GM23338 (cell line): ENCODE results near the gene ELOF1. TPM values are rescaled to one million over a fixed set of nuclear protein-coding genes. Genes with fewer than 3 reads are reported as not detected.

ENCODE experiments used
- ATAC-seq: fragments of 200-7000 bp; cut with Tn5 transposase; 3 replicates; pipeline ENCODE4 v1.9.1; 2020
- DNase-seq: peaks from one replicate; pipeline ENCODE4 v3.0.0-alpha.2; 2015; ENCODE audit warnings: low spot score
- H2AFZ ChIP-seq: fragments of 200-600 bp; sonication (generic); 2 replicates; pipeline ENCODE4 v1.8.0; 2016; ENCODE audit warnings: antibody characterized with exemption, mild to moderate bottlenecking, moderate library complexity
- H3F3A ChIP-seq: fragments of 200-600 bp; sonication (generic); replicated peaks from 2 replicates; pipeline ENCODE4 v1.8.0; 2017; ENCODE audit warnings: antibody characterized with exemption, mixed run types, low read depth
- H3K27ac ChIP-seq: fragments of 200-600 bp; sonication (generic); 2 replicates; pipeline ENCODE4 v1.6.1; 2016; ENCODE audit warnings: low read depth
- H3K27me3 ChIP-seq: fragments of 200-600 bp; sonication (generic); 2 replicates; pipeline ENCODE4 v1.8.0; 2016; ENCODE audit warnings: mild to moderate bottlenecking, mixed run types, moderate library complexity; ENCODE audit not compliant: insufficient read depth
- H3K36me3 ChIP-seq: fragments of 200-600 bp; sonication (generic); 2 replicates; pipeline ENCODE4 v1.8.0; 2016; ENCODE audit warnings: mild to moderate bottlenecking; ENCODE audit not compliant: insufficient read depth
- H3K4me1 ChIP-seq: fragments of 200-600 bp; sonication (generic); 2 replicates; pipeline ENCODE4 v1.8.0; 2016; ENCODE audit warnings: mild to moderate bottlenecking, moderate library complexity; ENCODE audit not compliant: insufficient read depth
- H3K4me2 ChIP-seq: fragments of 200-600 bp; sonication (generic); 2 replicates; pipeline ENCODE4 v1.7.1; 2017; ENCODE audit warnings: mixed run types
- H3K4me3 ChIP-seq: fragments of 200-600 bp; sonication (generic); 2 replicates; pipeline ENCODE4 v1.6.1; 2016; ENCODE audit warnings: mixed run types
- H3K79me2 ChIP-seq: fragments of 200-600 bp; sonication (generic); replicated peaks from 2 replicates; pipeline ENCODE4 v1.8.0; 2017; ENCODE audit warnings: mild to moderate bottlenecking; ENCODE audit not compliant: insufficient read depth
- H3K9me2 ChIP-seq: fragments of 200-600 bp; sonication (generic); 2 replicates; pipeline ENCODE4 v1.8.0; 2017; ENCODE audit not compliant: insufficient read depth
- H4K20me1 ChIP-seq: fragments of 200-600 bp; sonication (generic); replicated peaks from 2 replicates; pipeline ENCODE4 v1.8.0; 2017; ENCODE audit warnings: mild to moderate bottlenecking; ENCODE audit not compliant: insufficient read depth
- H3K27ac Mint-ChIP-seq: 2 replicates; pipeline ENCODE4 v1.8.0; 2020; ENCODE audit warnings: inconsistent platforms, mild to moderate bottlenecking, moderate library complexity, mixed read lengths
- H3K27me3 Mint-ChIP-seq: 3 replicates; pipeline ENCODE4 v1.8.0; 2022; ENCODE audit warnings: low read depth, mild to moderate bottlenecking, moderate library complexity, mixed read lengths, inconsistent platforms; ENCODE audit not compliant: insufficient read depth, poor library complexity
- H3K36me3 Mint-ChIP-seq: 3 replicates; pipeline ENCODE4 v1.8.0; 2021; ENCODE audit warnings: low read depth, mild to moderate bottlenecking, inconsistent platforms, moderate library complexity, mixed read lengths
- H3K4me1 Mint-ChIP-seq: 3 replicates; pipeline ENCODE4 v1.8.0; 2020; ENCODE audit warnings: mild to moderate bottlenecking, inconsistent platforms, mixed read lengths
- H3K4me3 Mint-ChIP-seq: 3 replicates; pipeline ENCODE4 v1.8.0; 2021; ENCODE audit warnings: moderate library complexity, mild to moderate bottlenecking, inconsistent platforms, mixed read lengths
- H3K9me3 Mint-ChIP-seq: 3 replicates; pipeline ENCODE4 v1.8.0; 2020; ENCODE audit warnings: moderate library complexity, mild to moderate bottlenecking, inconsistent platforms, mixed read lengths
- CREB1 ChIP-seq: fragments of 250-450 bp; sonication (Bioruptor Pico); IDR thresholded peaks from 2 replicates; pipeline ENCODE4 v1.5.0; 2020; ENCODE audit warnings: low read depth, mild to moderate bottlenecking, moderate library complexity
- CTCF ChIP-seq, 2 experiments: fragments of 200-600 bp in 1 of 2; sonication (generic) in 1 of 2; conservative IDR thresholded peaks; 2 replicates each; pipeline versions ENCODE4 v1.5.1 to v1.6.1; 2016 to 2017; ENCODE audit warnings: antibody characterized with exemption in 2 of 2, low read depth in 2 of 2, mild to moderate bottlenecking in 2 of 2, moderate library complexity in 1 of 2
- EZH2 ChIP-seq: fragments of 200-600 bp; sonication (generic); IDR thresholded peaks from one replicate; pipeline ENCODE4 v1.8.0; 2017; ENCODE audit warnings: antibody characterized with exemption, mild to moderate bottlenecking, low read depth; ENCODE audit not compliant: unreplicated experiment
- EZH2phosphoT487 ChIP-seq: fragments of 200-600 bp; sonication (generic); IDR thresholded peaks from one replicate; pipeline ENCODE4 v1.8.1; 2018; ENCODE audit warnings: antibody characterized with exemption; ENCODE audit not compliant: unreplicated experiment
- JUNB ChIP-seq: IDR thresholded peaks from one replicate; pipeline ENCODE4 v1.6.1; 2016; ENCODE audit warnings: antibody characterized with exemption; ENCODE audit not compliant: unreplicated experiment
- NANOG ChIP-seq: IDR thresholded peaks from 2 replicates; pipeline ENCODE4 v1.6.1; 2016; ENCODE audit warnings: antibody characterized with exemption, borderline replicate concordance
- POLR2AphosphoS5 ChIP-seq: IDR thresholded peaks from 2 replicates; pipeline ENCODE4 v1.6.1; 2016; ENCODE audit warnings: antibody characterized with exemption, low read depth
- ZNF114 ChIP-seq: fragments of 250-450 bp; sonication (Bioruptor Pico); IDR thresholded peaks from 2 replicates; pipeline ENCODE4 v1.5.0; 2020; ENCODE audit warnings: mild to moderate bottlenecking, moderate library complexity
- ZNF331 ChIP-seq: fragments of 250-450 bp; sonication (Bioruptor Pico); IDR thresholded peaks from 2 replicates; pipeline ENCODE4 v1.5.0; 2020; ENCODE audit warnings: low read depth, mild to moderate bottlenecking, moderate library complexity
- ZNF462 ChIP-seq: fragments of 250-450 bp; sonication (Bioruptor Pico); IDR thresholded peaks from 2 replicates; pipeline ENCODE4 v1.5.0; 2020; ENCODE audit warnings: mild to moderate bottlenecking, moderate library complexity
- polyA plus RNA-seq: library from polyadenylated mRNA; unstranded; fragments of >200 nt; fragmentation: Nextera tagmentation; extraction: Ambion mirVana; gene quantifications from 2 replicates; pipeline ENCODE4 v1.2.1, GENCODE V29; 2016
- total RNA-seq: library from RNA; depleted of rRNA; stranded (reverse); fragments of >200 nt; shearing (Covaris generic); gene quantifications from 2 replicates; pipeline ENCODE4 v1.2.3, GENCODE V29; 2014

Gene ELOF1
- total and polyA plus RNA-seq, 2 experiments from 2014 or later = 73.3 to 103 TPM

- Histone ChIP-seq H3K27ac (no peak overlapping the region), H3K9me2 (no peaks in the 10 kb centered on the region), H4K20me1 (0 out of 2 replicates have a peak, but pooled peaks cover 4% of the 10 kb centered on the region), H3K27me3 (no peaks in the 10 kb centered on the region), H3K4me3 (no peak overlapping the region), H3K36me3 (no peaks in the 10 kb centered on the region), H3K4me1 (peaks cover 6% of the 10 kb centered on the region), H3K4me2 (no peak overlapping the region), H3F3A (no peaks in the 10 kb centered on the region), H2AFZ (no peak overlapping the region), H3K79me2 (0 out of 2 replicates have a peak, but pooled peaks cover 6% of the 10 kb centered on the region)
- no peak for ATAC-seq
- TF ChIP-seq CREB1 (CRISPR knock-in tag) (no peak), EZH2 (no peak), POLR2AphosphoS5 (no peak), EZH2phosphoT487 (no peak), ZNF114 (no peak), CTCF (conservative IDR thresholded peaks at IDR 0.05; ENCODE audit: low read depth in 2 of 2) (no peak)
- Mint-ChIP-seq H3K27ac (peak overlapping the region; percentile 44; the same call in 1 of the 2 replicates), H3K27me3 (peaks cover 18% of the 10 kb centered on the region), H3K36me3 (peaks cover 8% of the 10 kb centered on the region), H3K4me3 (no peak overlapping the region), H3K9me3 (no peaks in the 10 kb centered on the region; the same call in 2 of the 3 replicates), H3K4me1 (peaks cover 8% of the 10 kb centered on the region; the same call in 2 of the 3 replicates)
- DNase-seq = no peak
Measured at GRCh38 chr19:11507370-11508078, 51.5 kb downstream of the ELOF1 start.

GRCh38 chr19:11506967-11507366, 52.1 kb downstream of the ELOF1 start:
- peak overlapping the region; percentile 44; the same call in 2 of the 3 replicates for H3K4me3 Mint-ChIP-seq
- DNase-seq (no peak), ATAC-seq (no peak)
- H3K4me1 Mint-ChIP-seq = peaks cover 8% of the 10 kb centered on the region; the same call in 2 of the 3 replicates
- H3K36me3 ChIP-seq = no peaks in the 10 kb centered on the region
- H3K4me2 ChIP-seq = no peak overlapping the region
- H3K27me3 Mint-ChIP-seq = peaks cover 18% of the 10 kb centered on the region
- peaks cover 5% of the 10 kb centered on the region; the same call in 2 of the 3 replicates for H3K36me3 Mint-ChIP-seq
- H3K9me3 Mint-ChIP-seq = no peaks in the 10 kb centered on the region
- peak overlapping the region; percentile 44; the same call in 1 of the 2 replicates for H3K27ac Mint-ChIP-seq
- H3K79me2 ChIP-seq = 0 out of 2 replicates have a peak, but pooled peaks cover 6% of the 10 kb centered on the region
- H3K27ac ChIP-seq = 0 out of 2 replicates have a peak overlapping the region, but pooled peaks have one; percentile 14
- H3K27me3 ChIP-seq = no peaks in the 10 kb centered on the region
- H2AFZ ChIP-seq = no peak overlapping the region
- no peak overlapping the region for H3K4me3 ChIP-seq
- no peaks in the 10 kb centered on the region for H3K9me2 ChIP-seq
- H3K4me1 ChIP-seq = peaks cover 6% of the 10 kb centered on the region
- H4K20me1 ChIP-seq = 0 out of 2 replicates have a peak, but pooled peaks cover 4% of the 10 kb centered on the region
- no peak for TF ChIP-seq POLR2AphosphoS5
- no peak for TF ChIP-seq NANOG
- no peak for TF ChIP-seq ZNF331 (CRISPR knock-in tag)
- no peak for TF ChIP-seq ZNF462 (CRISPR knock-in tag)
- TF ChIP-seq EZH2phosphoT487 = no peak
- no peak for TF ChIP-seq CTCF (conservative IDR thresholded peaks at IDR 0.05; ENCODE audit: low read depth in 2 of 2)
- no peak for TF ChIP-seq JUNB
- TF ChIP-seq CREB1 (CRISPR knock-in tag) = no peak
- no peaks in the 10 kb centered on the region for H3F3A ChIP-seq
